SK-N-SH (cell line): ENCODE results near the gene LRRC38. TPM values are rescaled to one million over a fixed set of nuclear protein-coding genes. Genes with fewer than 3 reads are reported as not detected.

ENCODE experiments used
- CTCF ChIA-PET: fragments of 300-600, 350-600 bp; formaldehyde crosslinking; extraction: SDS; loops from one replicate; lab custom pipeline; 2021; lab: Yijun Ruan, JAX
- POLR2A ChIA-PET: fragments of 350-600 bp; sonication (Branson Sonifier 250); formaldehyde crosslinking; extraction: SDS; loops from one replicate; lab custom pipeline; 2020; ENCODE audit warnings: antibody characterized with exemption, inconsistent platforms; lab: Yijun Ruan, JAX
- DNase-seq: peaks from one replicate; pipeline ENCODE4 v3.0.0; 2012
- H2AFZ ChIP-seq: fragments of 200-600 bp; sonication (generic); 2 replicates; pipeline ENCODE4 v1.8.1; 2016; ENCODE audit warnings: antibody characterized with exemption, mild to moderate bottlenecking, low read depth
- H3F3A ChIP-seq: fragments of 200-600 bp; sonication (generic); replicated peaks from 2 replicates; pipeline ENCODE3; 2016; ENCODE audit warnings: antibody characterized with exemption, mild to moderate bottlenecking; ENCODE audit not compliant: insufficient read depth
- H3K27ac ChIP-seq, 2 experiments: fragments of 200-500 bp in 1 of 2; fragments of 200-600 bp in 1 of 2; sonication (Bioruptor generic) in 1 of 2; sonication (generic), shearing (Covaris generic) in 1 of 2; 2 replicates each; pipeline versions ENCODE4 v1.5.1 to v1.6.1; 2014 to 2016; ENCODE audit warnings: low read depth in 2 of 2, inconsistent platforms in 1 of 2, low read length in 1 of 2, mild to moderate bottlenecking in 1 of 2, mixed read lengths in 1 of 2
- H3K27me3 ChIP-seq: fragments of 200-600 bp; sonication (generic), shearing (Covaris generic); 2 replicates; pipeline ENCODE4 v1.6.1; 2016; ENCODE audit warnings: mixed run types; ENCODE audit not compliant: insufficient read depth
- H3K36me3 ChIP-seq, 2 experiments: fragments of 200-500 bp in 1 of 2; fragments of 200-600 bp in 1 of 2; sonication (Bioruptor generic) in 1 of 2; sonication (generic) in 1 of 2; replicated peaks in 1 of 2; 2 replicates each; pipeline versions ENCODE3 to v1.5.1; 2014 to 2016; ENCODE audit warnings: low read length in 1 of 2, mild to moderate bottlenecking in 1 of 2; ENCODE audit not compliant: insufficient read depth in 2 of 2, control insufficient read depth in 1 of 2
- H3K4me1 ChIP-seq, 2 experiments: fragments of 200-500 bp in 1 of 2; fragments of 200-600 bp in 1 of 2; sonication (Bioruptor generic) in 1 of 2; sonication (generic), shearing (Covaris generic) in 1 of 2; 2 replicates each; pipeline versions ENCODE4 v1.5.1 to v1.6.1; 2014 to 2016; ENCODE audit warnings: low read depth in 1 of 2, low read length in 1 of 2, mixed run types in 1 of 2; ENCODE audit not compliant: insufficient read depth in 2 of 2, control insufficient read depth in 1 of 2
- H3K4me2 ChIP-seq: fragments of 200-600 bp; sonication (generic), shearing (Covaris generic); 2 replicates; pipeline ENCODE4 v1.6.1; 2017; ENCODE audit warnings: mixed run types
- H3K4me3 ChIP-seq, 2 experiments: fragments of 200-500 bp in 1 of 2; fragments of 200-600 bp in 1 of 2; sonication (Bioruptor generic) in 1 of 2; sonication (generic), shearing (Covaris generic) in 1 of 2; 2 replicates each; pipeline versions ENCODE4 v1.5.1 to v1.8.1; 2014 to 2016; ENCODE audit warnings: low read depth in 2 of 2, inconsistent platforms in 1 of 2, low read length in 1 of 2, mild to moderate bottlenecking in 1 of 2, mixed read lengths in 1 of 2, moderate library complexity in 1 of 2
- H3K79me2 ChIP-seq: fragments of 200-600 bp; sonication (generic); 2 replicates; pipeline ENCODE4 v1.8.1; 2017; ENCODE audit warnings: mild to moderate bottlenecking; ENCODE audit not compliant: insufficient read depth
- H3K9ac ChIP-seq: fragments of 200-600 bp; sonication (generic); 2 replicates; pipeline ENCODE4 v1.6.1; 2017; ENCODE audit warnings: mixed run types
- H3K9me2 ChIP-seq: fragments of 200-600 bp; sonication (generic); 2 replicates; pipeline ENCODE4 v1.6.1; 2017; ENCODE audit warnings: mixed run types
- H3K9me3 ChIP-seq: fragments of 200-600 bp; sonication (generic); 2 replicates; pipeline ENCODE4 v1.6.1; 2017; ENCODE audit warnings: mixed run types, mild to moderate bottlenecking, moderate library complexity
- H4K20me1 ChIP-seq: fragments of 200-600 bp; sonication (generic); 2 replicates; pipeline ENCODE4 v1.6.1; 2017; ENCODE audit warnings: mild to moderate bottlenecking, mixed run types; ENCODE audit not compliant: insufficient read depth
- CHD2 ChIP-seq: fragments of 150-350 bp; IDR thresholded peaks from 2 replicates; pipeline ENCODE4 v1.6.1; 2018; ENCODE audit warnings: low read length; ENCODE audit not compliant: partially characterized antibody
- CTCF ChIP-seq: fragments of 200-600 bp; sonication (generic); IDR thresholded peaks from 2 replicates; pipeline ENCODE4 v1.6.1; 2017; ENCODE audit warnings: antibody characterized with exemption, mild to moderate bottlenecking, moderate library complexity
- FOSL2 ChIP-seq: IDR thresholded peaks from 2 replicates; pipeline ENCODE4 v1.4.0; 2012; ENCODE audit warnings: low read depth, mild to moderate bottlenecking, moderate library complexity, borderline replicate concordance
- FOXJ3 ChIP-seq: sonication (generic); formaldehyde crosslinking; IDR thresholded peaks from 2 replicates; pipeline ENCODE4 v1.5.1; 2020; ENCODE audit warnings: mild to moderate bottlenecking, missing genetic modification reagents
- GABPA ChIP-seq: IDR thresholded peaks from 2 replicates; pipeline ENCODE4 v1.4.0; 2012; ENCODE audit warnings: low read depth, mild to moderate bottlenecking
- IRF3 ChIP-seq: fragments of 150-350 bp; IDR thresholded peaks from 2 replicates; pipeline ENCODE4 v1.6.1; 2016; ENCODE audit warnings: mild to moderate bottlenecking, low read depth, low read length
- NRF1 ChIP-seq: IDR thresholded peaks from 2 replicates; pipeline ENCODE4 v1.6.1; 2012; ENCODE audit warnings: low read depth, mild to moderate bottlenecking, low read length
- PBX3 ChIP-seq: IDR thresholded peaks from 2 replicates; pipeline ENCODE4; 2012
- POLR2AphosphoS5 ChIP-seq: IDR thresholded peaks from 2 replicates; pipeline ENCODE4 v1.6.1; 2012; ENCODE audit warnings: low read depth, low read length
- RAD21 ChIP-seq: IDR thresholded peaks from 2 replicates; pipeline ENCODE4 v1.6.1; 2012; ENCODE audit warnings: mild to moderate bottlenecking, low read length
- RCOR1 ChIP-seq: fragments of 150-350 bp; IDR thresholded peaks from 2 replicates; pipeline ENCODE4 v1.6.1; 2017; ENCODE audit warnings: antibody characterized with exemption, low read length
- SIN3A ChIP-seq: IDR thresholded peaks from 2 replicates; pipeline ENCODE4 v1.6.1; 2012; ENCODE audit warnings: low read depth, mild to moderate bottlenecking, low read length, moderate library complexity, borderline replicate concordance
- SMC3 ChIP-seq: IDR thresholded peaks from 2 replicates; pipeline ENCODE4 v1.6.1; 2012; ENCODE audit warnings: low read depth, low read length, improper control_type of control experiment
- TEAD4 ChIP-seq: IDR thresholded peaks from 2 replicates; pipeline ENCODE4 v1.4.0; 2012; ENCODE audit warnings: mild to moderate bottlenecking, borderline replicate concordance; ENCODE audit not compliant: insufficient read depth
- WGBS: methylation state at CpG from one replicate; pipeline ENCODE4 v1.1.6; 2017; ENCODE audit warnings: low lambda C conversion rate; 5-methylcytosine and 5-hydroxymethylcytosine counted together
- polyA plus RNA-seq, 3 experiments: library from polyadenylated mRNA; depleted of rRNA; stranded (reverse); fragments of >200 nt; gene quantifications; 2 replicates each; pipeline ENCODE4 v1.2.3, GENCODE V29; 2012
- TF ChIP-seq, protein P1 (sequence below): IDR thresholded peaks from 2 replicates; pipeline ENCODE4 v1.4.0; 2012; ENCODE audit warnings: low read depth, borderline replicate concordance

The LRRC38 gene
- polyA plus RNA-seq, 1 of the 3 experiments (the other 2 are of a cell fraction) = 0.02 TPM

DNA sequence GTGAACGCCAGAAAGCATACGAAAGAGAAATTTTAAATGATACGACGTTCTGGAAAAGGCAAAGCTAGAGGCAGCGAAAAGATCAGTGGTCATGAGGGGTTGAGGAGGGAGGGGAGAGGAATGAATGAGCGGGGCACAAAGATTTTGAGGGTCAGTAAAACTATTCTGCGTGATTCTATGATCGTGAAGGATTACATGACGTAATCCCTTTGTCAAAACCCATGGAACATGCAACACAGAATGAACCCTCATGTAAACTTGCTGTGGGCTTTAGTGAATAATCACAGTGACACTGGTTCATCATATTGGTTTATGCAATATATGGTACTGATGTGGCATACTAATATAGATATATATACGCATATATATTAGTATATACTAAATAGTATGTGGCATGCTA, 13.0 kb downstream of the LRRC38 start:
- DNase-seq = no peak
- Histone ChIP-seq H3K27me3 (peaks cover 26% of the 10 kb centered on the region; the same call in 1 of the 2 replicates), H3F3A (no peaks in the 10 kb centered on the region), H3K4me3 (no peak overlapping the region), H4K20me1 (no peaks in the 10 kb centered on the region), H3K4me2 (no peak overlapping the region), H3K4me1 (no peaks in the 10 kb centered on the region), H3K9ac (no peak overlapping the region), H2AFZ (no peak overlapping the region), H3K36me3 (no peaks in the 10 kb centered on the region), H3K9me3 (no peaks in the 10 kb centered on the region), H3K27ac (no peak overlapping the region), H3K9me2 (no peaks in the 10 kb centered on the region), H3K79me2 (no peaks in the 10 kb centered on the region)
- ChIA-PET CTCF (no interaction called here), POLR2A (no interaction called here)
- no peak for TF ChIP-seq GABPA
- no peak for TF ChIP-seq PBX3
- no peak for TF ChIP-seq CTCF
- TF ChIP-seq CHD2 = no peak
- no peak for TF ChIP-seq SMC3
- no peak for TF ChIP-seq TEAD4
- TF ChIP-seq SIN3A = no peak
- TF ChIP-seq FOSL2 = no peak
- TF ChIP-seq IRF3 = no peak
- TF ChIP-seq RCOR1 = no peak
- no peak for TF ChIP-seq NRF1
- TF ChIP-seq POLR2AphosphoS5 = no peak
- no peak for TF ChIP-seq FOXJ3 (CRISPR knock-in tag)
- TF ChIP-seq, protein P1, sequence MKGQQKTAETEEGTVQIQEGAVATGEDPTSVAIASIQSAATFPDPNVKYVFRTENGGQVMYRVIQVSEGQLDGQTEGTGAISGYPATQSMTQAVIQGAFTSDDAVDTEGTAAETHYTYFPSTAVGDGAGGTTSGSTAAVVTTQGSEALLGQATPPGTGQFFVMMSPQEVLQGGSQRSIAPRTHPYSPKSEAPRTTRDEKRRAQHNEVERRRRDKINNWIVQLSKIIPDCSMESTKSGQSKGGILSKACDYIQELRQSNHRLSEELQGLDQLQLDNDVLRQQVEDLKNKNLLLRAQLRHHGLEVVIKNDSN = no peak
- 13% methylated on average over 10 of the region's 10 CpGs for WGBS

DNA sequence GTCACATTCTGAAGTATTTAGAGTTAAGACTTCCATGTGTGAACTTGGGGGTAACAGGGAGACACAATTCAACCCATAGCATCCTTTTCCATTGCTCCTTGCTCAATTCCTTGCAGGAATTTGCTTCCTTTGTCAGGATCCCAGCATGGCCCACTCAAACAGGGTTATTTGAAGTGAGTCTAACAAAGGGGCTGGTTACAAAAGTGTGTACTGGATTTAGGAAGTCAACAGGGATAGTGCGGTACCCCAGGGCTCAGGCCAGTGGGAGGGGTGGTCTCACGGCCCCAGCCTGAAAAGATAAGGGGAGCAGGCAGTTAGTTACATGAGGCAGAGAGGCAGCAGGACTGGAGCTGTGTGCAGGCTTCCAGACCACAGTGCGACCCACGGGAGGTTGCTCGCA, 14.4 kb downstream of the LRRC38 start:
- ChIA-PET POLR2A (no interaction called here), CTCF (no interaction called here)
- H3K79me2 ChIP-seq = no peaks in the 10 kb centered on the region
- H3K27me3 ChIP-seq = peaks cover 15% of the 10 kb centered on the region; the same call in 1 of the 2 replicates
- no peak overlapping the region for H2AFZ ChIP-seq
- H3K4me1 ChIP-seq = no peaks in the 10 kb centered on the region
- H3K9me3 ChIP-seq = no peaks in the 10 kb centered on the region
- TF ChIP-seq CTCF = no peak
- TF ChIP-seq RAD21 = no peak
- 36% methylated on average over 5 of the region's 5 CpGs for WGBS
- H3K36me3 ChIP-seq = no peaks in the 10 kb centered on the region
- H3K4me3 ChIP-seq = no peak overlapping the region
- no peak overlapping the region for H3K4me2 ChIP-seq
- no peaks in the 10 kb centered on the region for H3F3A ChIP-seq
- H3K27ac ChIP-seq = no peak overlapping the region
- no peak overlapping the region for H3K9ac ChIP-seq
- DNase-seq = no peak
- no peaks in the 10 kb centered on the region for H4K20me1 ChIP-seq
- no peaks in the 10 kb centered on the region for H3K9me2 ChIP-seq
